Measurements from ENCODE around the gene CSNK2B. TPM values are rescaled to one million over a fixed set of nuclear protein-coding genes. Genes with fewer than 3 reads are reported as not detected.

Gene CSNK2B
- total and polyA plus RNA-seq, 10 of the 15 experiments (the other 5 are each of a cell fraction or from before 2014, with no cell fraction given) = 56.3 to 405 (median 286) TPM

GRCh38 chr6:31702819-31703716, 37.2 kb downstream of the CSNK2B start, which contains the start of gene ABHD16A (continued):
- TF ChIP-seq ZBTB40 (IDR thresholded peaks at IDR 0.05; ENCODE audit: borderline replicate concordance) (no peak; the same call in 1 of the 2 replicates), EED (IDR thresholded peaks at IDR 0.05; ENCODE audit: low read depth) (peak; percentile 20; the same call in 1 of the 2 replicates), RELB (IDR thresholded peaks at IDR 0.05; ENCODE audit: low read depth) (peak; percentile 78; the same call in 1 of the 2 replicates), GABPA (IDR thresholded peaks at IDR 0.05; ENCODE audit: low read depth) (peak; percentile 23; the same call in 1 of the 2 replicates), IRF3 (IDR thresholded peaks at IDR 0.05) (no peak), ZSCAN29 (IDR thresholded peaks at IDR 0.05) (no peak), JUND (IDR thresholded peaks at IDR 0.05; ENCODE audit: low read depth, low read length) (peak; percentile 96), BCL3 (IDR thresholded peaks at IDR 0.05; ENCODE audit: borderline replicate concordance, insufficient read depth, low read depth, low read length, poor library complexity, severe bottlenecking) (no peak), NFYB (IDR thresholded peaks at IDR 0.05; ENCODE audit: insufficient read depth, low read depth, low read length) (0 out of 2 replicates have a peak, but pooled peaks have one; percentile 8), PKNOX1 (IDR thresholded peaks at IDR 0.05) (peak; percentile 55), JUNB (IDR thresholded peaks at IDR 0.05) (no peak), MTA2 (IDR thresholded peaks at IDR 0.05; ENCODE audit: low read depth) (0 out of 2 replicates have a peak, but pooled peaks have one; percentile 25), SKIL (IDR thresholded peaks at IDR 0.05; ENCODE audit: low read depth, poor library complexity, severe bottlenecking) (peak; percentile 80), SMC3 (IDR thresholded peaks at IDR 0.05; ENCODE audit: borderline replicate concordance, low read length) (peak; percentile 2; the same call in 1 of the 2 replicates), NR2F1 (conservative IDR thresholded peaks at IDR 0.05) (peak; percentile 58; the same call in 1 of the 2 replicates)
